HG03064 (cell line): ENCODE results near the gene ALLC.
"Not testable (repeated sequence)": the region's sequence is repeated elsewhere in the genome, so short reads cannot be mapped to it uniquely, and the experiment has no call there.

ENCODE experiments used
- ATAC-seq: cut with Tn5 transposase; IDR thresholded peaks from one replicate; pipeline ENCODE4 v1.9.1; 2021; ENCODE audit warnings: low read depth; ENCODE audit not compliant: unreplicated experiment

The ALLC gene

DNA sequence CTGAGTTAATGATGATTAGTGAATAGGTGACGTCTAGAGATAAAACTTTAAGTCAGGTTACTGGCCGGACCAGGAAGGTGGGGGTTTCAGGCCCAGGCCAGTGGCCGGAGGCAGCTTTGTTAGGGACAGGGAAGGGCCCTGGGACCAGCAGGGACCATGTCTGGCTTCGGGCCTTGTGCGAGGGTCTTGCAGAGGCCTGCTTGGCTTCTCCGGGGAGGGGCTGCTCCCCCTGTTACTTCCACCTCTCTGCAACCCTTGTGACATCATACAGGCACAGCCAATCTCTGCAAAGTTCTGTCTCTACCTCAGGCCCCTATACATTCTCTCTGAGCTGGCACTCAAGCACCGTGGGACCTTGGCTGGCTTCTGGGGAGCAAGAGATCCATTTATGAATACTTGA, at the start of gene ALLC:
ALLC (plus strand) TSS at position 320 of the 400 bp plus-strand sequence. CDS start 12,958 bp downstream, outside the sequence.
- no peak for ATAC-seq

DNA sequence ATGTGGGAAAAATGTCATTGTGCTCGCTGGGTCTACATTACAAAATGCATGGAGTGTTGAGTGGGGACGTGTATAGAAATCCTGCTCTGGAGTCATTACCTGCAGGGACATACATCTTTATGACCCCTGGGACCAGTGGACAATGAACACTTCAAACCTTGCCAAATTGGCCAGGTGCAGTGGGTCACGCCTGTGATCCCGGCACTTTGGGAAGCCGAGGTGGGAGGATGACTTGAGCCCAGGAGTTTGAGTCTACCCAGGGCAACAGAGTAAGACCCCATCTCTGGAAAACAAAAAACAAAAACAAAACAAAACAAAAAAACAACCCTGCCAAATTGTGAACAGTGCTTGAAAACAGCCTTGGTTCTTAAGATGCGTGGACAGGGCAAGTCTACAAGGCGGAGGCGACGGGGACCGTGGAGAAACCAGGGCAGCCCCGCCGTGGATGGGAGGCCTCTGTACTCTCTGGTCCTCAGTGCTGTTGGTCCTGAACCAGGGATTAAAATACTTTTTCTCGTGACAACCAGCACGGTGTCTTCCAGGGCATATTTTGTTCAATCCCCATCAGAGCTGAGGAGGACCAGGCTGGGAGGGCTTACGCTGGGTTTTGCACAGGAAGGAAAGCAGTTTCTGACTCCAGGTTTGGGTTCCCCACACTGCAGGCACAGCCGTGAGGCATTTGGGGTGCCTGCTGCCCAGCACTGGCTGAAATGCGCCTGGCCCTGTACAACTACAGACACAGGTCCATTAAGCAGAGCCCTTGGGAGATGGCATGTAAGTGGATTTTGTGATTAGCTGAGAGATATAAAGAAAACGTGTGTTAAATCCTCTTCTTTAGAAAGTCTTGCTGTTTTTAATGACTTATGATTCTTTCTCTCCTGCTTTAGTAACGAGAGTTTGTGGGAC, 49.4 kb upstream of the ALLC start:
- no peak for ATAC-seq

DNA sequence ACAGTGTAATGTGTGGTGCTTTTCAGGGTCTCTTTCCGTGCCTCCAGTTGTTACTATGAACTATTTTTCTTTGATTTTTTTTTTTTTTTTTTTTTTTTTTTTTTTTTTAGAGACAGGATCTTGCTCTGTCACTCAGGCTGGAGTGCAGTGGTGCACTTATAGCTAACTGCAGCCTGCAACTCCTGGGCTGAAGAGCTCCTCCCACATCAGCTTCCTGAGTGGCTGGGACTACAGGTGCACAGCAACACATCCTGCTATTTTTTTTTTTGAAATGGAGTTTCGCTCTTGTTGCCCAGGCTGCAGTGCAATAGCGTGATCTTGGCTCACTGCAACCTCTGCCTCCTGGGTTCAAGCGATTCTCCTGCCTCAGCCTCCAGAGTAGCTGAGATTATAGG, 48.7 kb upstream of the ALLC start:
- ATAC-seq: not testable (repeated sequence)

DNA sequence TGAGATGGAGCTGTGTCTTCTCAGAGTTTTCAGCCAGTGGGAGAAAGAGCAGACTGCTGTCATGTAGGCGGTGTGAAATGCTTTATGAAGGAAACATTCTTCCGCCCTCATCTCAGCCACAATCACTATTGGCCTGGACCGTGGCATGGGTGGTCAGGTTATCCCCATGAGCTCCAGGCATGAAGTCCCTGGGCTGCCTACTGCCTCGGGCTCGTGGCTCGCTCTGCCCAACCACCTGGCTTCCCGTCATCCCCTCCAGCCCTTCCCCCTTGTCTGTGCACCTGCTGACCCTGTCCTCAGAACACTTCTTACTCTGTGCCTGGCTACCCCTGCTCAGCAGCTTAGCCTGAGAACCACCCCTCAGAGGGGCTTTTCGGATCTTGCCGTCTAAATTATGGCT, 47.6 kb upstream of the ALLC start:
- ATAC-seq: no peak

DNA sequence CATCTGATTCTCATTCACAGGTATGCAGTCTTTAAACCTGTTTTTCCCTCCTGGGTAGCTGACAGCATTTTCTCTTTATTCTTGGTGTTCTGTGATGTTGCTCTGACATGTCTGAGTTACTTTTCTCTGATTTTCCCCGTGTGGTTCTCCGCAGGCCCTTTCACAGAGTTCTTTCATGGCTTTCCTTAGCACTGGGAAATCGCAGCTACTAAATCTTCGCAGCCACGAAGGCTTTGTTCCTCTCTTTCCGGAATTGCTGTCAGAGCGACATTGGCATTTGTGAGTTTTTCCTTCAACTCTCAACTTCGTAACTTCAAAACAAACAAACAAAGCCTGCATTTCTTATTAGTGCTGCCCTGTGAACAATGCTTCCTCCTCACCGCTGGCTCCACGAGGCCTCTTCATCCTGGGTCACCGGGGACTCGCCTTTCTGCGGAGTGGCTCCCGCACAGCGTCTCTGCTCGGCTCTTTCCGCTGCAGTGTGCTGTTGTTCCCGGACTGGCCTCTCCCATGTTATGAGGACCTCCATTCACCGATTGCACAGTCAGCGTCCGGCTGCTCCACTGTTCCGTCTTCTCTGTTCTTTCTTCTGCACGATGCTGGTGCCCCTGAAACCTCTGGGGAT, 47.0 kb upstream of the ALLC start:
- ATAC-seq: no peak

DNA sequence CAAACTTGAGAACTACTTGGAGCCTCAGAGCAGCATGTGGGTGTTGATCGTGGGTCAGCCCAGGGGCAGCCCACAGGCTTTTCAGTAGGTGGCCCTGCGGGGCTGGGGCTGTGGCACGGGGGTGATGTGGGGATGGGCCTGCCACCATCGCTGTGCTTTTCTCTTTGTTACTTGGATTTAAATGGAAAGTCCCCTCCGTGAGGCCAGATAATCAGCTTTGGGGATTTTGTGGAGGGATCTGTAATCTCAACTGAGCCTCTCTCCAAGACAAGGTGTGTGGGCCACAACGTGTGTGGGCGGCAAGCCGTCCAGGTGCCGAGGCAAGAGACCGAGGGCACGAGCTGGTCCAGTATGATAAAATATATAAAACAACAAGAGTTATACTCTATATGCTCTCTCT, 46.4 kb upstream of the ALLC start:
- no peak for ATAC-seq

DNA sequence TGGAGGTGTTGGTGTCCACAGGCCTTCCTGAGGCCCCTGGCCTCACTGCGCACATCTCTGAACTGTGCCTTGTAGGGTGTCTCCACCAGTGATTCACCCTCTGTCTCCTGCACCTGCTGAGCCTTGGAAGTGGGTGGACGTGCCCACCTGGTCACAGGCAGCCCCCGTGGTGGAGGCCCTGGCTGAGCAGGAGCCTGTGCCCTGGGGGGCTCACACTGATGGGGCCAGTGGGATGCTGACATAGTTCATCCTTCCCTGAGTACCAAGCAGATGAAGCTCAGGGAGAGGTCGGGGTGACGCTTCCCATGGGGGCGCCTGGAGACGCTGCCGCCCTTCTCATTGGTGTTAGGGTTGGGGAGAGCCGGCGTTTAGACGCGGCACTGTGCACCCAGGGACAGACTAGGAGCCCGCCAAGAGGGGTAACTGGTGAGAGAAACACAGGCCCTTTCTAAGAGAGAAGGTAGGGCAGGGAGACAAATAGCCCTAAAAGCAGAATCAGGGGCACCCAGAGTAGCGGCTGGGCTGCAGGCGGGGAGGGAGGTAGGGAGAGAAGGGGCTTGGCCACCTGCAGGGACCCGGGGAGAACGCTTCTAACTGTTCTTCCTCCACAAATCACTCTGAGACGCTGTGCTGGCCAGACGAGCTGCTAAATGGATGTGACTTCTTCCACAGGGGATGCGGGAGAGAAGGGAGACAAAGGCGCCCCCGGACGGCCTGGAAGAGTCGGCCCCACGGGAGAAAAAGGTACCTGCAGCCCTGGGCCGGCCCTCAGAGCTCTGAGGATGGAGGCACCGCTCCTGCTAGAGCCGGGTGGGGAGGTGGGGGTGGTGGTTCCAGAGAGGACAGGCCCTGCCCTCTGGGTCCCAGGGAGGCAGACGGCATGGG, 45.1 kb upstream of the ALLC start:
- ATAC-seq: no peak

DNA sequence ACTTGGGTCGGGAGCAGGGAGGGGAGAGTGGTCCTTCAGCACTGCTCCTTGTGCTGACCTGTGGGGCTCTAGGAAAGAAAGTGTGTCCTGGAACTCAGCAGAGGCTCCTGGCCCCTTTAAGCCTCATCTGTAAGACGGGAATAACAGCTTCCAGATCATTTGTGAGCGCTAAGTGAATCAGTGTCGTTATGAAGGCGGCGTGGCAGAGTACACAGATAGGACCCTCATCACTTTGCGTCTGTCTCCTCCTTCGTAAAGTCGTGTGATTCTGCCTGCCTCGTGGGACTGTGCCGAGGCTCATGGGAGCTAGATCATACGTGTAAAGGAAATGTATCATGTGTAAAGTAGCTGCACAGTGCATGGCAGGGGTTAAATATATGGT, 44.5 kb upstream of the ALLC start:
- no peak for ATAC-seq

DNA sequence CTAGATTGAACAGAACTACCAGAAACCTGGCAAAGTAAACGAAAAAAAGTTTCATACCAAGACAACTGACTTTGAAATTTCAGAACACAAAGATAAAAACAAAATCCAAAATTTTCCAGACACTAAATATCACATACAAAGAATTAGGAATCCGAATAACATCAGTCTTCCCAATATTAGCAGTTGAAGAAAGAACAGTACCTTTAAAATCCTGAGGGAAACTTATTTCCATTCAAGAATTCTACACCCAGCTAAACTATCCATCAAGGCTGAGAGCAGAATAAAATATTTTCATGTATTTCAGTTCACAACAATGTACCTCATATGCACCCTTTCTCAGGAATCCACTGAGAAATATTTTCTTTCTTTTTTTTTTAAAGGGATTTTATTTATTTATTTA, 43.3 kb upstream of the ALLC start:
- ATAC-seq: not testable (repeated sequence)

DNA sequence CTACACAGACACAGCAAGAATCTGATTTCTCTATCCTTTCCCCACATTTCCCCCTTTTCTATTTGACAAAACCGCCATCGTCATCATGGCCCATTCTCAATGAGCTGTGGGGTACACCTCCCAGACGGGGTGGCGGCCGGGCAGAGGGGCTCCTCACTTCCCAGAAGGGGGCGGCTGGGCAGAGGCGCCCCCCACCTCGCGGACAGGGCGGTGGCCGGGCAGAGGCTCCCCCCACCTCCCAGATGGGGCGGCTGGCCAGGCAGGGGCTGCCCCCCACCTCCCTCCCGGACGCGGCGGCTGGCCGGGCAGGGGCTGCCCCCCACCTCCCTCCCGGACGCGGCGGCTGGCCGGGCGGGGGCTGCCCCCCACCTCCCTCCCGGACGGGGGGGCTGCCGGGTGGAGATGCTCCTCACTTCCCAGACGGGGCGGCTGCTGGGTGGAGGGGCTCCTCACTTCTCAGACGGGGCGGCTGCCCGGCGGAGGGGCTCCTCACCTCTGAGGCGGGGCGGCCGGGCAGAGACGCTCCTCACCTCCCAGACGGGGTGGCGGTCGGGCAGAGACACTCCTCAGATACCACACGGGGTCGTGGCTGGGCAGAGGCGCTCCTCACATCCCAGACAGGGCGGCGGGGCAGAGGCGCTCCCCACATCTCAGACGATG, 42.3 kb upstream of the ALLC start:
- ATAC-seq: not testable (repeated sequence)

DNA sequence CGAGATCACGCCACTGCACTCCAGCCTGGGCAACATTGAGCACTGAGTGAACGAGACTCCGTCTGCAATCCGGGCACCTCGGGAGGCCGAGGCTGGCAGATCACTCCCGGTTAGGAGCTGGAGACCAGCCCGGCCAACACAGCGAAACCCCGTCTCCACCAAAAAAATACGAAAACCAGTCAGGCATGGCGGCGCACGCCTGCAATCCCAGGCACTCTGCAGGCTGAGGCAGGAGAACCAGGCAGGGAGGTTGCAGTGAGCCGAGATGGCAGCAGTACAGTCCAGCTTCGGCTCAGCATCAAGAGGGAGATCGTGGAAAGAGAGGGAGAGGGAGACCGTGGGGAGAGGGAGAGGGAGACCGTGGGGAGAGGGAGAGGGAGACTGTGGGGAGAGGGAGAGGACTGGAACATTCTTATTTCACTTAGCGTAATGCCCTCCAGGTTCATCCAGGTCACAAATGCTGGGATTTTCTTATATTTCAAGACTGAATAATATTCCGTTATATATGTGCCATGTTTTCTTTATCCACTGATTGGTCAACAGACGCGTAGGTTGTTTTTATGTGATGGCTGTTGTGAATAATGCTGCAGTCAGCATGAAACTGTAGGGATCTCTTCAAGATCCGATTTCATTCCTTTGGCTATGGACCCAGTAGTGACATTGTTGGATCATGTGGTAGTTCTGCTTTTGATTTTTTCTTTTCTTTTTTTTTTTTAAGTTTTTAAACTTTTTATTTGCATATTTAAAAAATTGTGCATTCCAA, 41.4 kb upstream of the ALLC start:
- not testable (repeated sequence) for ATAC-seq

DNA sequence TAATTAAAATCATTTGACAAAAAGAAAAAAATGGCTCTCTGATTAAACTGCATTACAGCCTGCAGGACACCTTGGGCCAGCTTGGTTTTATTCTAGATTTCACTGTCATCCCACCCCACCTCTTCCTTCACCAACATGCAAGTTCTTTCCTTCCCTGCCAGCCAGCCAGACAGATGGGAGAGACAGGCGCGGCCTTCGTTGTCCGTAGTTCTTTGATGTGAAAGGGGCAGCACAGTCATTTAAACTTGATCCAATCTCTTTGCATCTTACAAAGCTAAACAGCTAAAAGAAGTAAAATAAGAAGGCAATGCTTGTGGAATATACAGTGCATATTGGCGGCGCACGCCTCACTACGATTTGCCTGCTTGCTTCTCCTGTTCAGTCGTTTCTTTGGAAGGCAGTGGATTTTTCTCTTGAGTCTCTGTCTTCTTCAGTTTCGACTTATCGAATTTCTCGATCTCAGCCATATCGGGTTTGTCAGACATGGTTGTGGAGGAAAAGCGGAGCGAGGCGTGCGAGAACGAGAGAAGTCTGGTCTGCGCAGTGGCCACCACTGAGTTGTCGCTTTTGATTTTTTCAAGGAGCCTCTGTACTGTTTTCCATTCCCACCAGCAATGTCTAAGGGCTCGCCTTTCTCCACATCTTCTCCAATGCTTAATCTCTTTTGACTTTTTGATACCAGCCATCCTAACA, 40.7 kb upstream of the ALLC start:
- no peak for ATAC-seq

DNA sequence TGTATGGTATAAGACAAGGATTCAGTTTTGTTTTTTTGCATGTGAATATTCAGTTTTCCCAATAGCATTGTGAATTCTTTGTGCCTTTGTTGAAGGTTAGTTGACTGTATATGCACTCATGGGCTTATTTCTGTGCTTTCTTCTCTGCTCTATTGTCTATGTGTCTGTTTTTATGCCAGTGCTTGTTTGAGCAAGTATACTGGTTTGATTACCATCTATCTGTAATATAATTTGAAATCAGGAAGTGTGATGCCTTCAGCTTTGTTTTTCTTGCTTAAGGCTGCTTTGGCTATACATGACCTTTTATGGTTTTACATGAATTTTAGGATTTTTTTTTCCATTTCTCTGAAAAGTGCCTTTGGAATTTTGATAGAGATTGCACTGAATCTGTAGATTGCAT, 39.6 kb upstream of the ALLC start:
- no peak for ATAC-seq

DNA sequence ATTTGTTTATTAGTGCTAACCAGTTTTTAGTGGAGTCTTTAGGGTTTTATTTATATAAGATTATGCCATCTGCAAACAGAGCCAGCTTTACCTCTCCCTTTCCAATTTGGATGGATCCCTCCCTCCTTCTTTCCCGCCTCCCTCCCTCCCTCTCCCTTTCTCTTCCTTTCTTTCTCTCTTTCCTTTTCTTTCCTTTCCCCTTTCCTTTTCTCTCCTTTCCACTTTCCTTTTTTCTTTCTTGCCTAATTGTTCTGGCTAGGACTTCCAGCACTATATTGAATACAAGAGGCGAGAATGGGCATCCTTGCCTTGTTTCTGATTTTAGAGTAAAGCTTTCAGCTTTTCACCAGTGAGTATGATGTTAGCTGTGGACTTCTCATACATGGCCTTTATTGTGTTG, 39.0 kb upstream of the ALLC start:
- ATAC-seq: no peak

DNA sequence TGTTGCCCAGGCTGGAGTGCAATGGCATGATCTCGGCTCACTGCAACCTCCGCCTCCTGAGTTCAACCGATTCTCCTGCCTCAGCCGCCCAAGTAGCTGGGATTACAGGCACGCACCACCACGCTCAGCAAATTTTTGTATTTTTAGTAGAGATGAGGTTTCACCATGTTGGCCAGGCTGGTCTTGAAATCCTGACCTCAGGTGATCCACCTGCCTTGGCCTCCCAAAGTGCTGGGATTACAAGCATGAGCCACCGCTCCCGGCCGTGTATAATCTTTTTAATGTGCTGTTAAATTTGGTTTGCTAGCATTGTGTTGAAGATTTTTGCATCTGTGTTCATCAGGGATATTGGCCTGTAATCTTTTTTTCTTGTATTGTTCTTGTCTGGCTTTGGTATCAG, 38.3 kb upstream of the ALLC start:
- ATAC-seq: not testable (repeated sequence)

DNA sequence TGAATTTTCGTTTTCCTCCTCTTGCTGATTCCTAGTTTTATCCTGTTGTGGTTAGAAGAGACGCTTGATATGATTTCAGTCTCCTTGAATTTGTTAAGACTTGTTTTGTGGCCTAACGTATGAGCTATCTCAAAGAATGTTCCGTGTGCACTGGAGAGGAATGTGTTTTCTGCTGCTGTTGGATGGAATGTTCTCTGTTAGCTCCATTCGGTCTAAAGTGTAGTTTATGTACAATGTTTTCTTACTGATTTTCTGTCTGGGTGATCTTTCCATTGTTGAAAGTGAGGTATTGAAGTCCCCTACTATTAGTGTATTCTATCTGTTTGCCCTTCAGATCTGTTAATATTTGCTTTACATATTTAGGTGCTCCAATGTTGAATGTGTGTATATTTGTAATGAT, 37.2 kb upstream of the ALLC start:
- ATAC-seq: no peak

DNA sequence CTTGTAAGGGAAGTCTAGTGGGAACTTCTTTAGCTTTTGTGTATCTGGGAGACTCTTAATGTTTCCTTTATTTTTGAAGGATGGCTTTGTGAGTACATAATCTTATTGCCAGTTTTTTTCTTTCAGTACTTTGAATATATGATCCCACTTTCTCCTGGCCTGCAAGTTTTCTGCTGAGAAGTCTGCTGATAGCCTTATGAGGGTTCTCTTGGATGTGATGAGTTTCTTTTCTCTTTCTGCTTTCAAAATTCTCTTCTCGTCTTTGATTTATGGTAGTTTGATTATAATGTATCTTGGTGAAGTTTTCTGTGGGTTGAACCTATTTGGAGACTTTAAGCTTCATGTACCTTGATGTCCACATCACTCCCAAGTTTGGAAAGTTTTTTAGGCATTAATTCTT, 35.0 kb upstream of the ALLC start:
- ATAC-seq: no peak

DNA sequence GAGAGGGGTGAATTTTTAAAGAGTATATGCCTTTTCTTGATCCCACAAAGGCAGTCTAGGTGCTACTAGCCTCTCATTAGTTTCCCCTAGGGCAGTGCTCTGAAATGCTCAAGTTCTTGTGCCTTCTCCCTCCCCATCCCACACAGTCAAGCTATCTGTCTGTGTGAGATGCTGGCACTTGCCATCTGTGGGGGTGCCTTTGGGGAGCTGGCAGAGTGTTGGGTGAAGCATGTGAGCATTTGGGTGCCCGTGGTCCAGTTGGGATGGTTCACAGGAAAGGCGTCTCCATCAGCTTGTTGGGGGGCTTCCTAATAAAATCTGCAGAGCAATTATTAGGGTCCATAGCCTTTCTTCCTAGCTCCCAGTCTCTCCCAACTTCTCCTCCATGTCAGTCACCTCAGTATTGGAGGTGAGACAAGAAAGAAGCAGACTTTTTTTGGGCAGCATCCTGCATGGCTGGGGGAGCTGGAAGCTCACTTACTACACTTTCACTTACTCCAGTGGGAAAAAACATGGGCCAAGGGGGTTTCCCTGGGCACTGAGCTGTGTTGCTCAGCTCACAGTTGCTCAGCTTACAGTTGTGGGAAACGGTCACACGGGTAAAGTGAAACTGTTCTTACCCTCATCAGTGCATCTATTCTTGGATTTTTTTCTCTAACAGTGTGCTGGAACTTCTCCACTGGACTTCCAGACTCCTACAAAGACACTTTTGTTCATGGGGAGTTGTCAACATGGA, 33.8 kb upstream of the ALLC start:
- no peak for ATAC-seq

DNA sequence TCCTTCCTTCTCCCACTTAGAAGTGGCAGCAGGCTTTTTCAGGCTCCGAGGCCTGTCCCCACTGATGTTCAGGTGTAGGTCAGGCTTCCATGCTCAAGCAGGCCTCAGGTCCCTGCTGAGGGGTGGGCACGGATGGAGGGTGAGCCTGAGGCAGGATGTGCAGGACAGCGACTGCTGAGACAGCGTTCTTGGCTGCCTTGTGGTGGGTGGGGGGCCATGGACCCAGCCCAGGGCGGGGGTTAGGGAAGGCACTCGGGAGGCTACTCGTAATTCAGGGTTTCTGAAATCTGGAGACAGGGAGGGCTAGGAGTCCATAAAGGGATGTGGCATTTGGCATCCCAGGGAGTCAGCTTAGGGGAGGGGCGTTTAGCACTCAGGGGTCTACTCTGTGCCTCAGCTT, 32.8 kb upstream of the ALLC start:
- no peak for ATAC-seq
